NCI-H226 (cell line): ENCODE measurements around the gene CHTF18.
A peak's percentile ranks its signal among the peaks of the same experiment; 100 is the strongest.

Experiments used
- DNase-seq: peaks from one replicate; pipeline ENCODE4 v3.0.0-alpha.2; 2015

CHTF18 gene

DNA sequence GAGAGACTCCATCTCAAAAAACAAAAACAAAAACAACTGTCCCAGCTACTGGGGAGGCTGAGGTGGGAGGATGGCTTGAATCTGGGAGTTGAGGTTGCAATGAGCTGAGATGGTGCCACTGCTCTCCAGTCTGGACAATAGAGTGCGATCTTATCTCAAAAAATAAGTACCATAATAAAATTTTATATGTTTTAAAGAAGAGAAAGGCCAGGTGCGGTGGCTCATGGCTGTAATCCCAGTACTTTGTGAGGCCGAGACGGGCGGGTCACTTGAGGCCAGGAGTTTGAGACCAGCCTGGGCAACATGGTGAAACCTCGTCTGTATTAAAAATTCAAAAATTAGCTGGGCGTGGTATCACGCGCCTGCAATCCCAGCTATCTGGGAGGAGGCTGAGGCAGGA lies 11.6 kb upstream of the CHTF18 start:
- no peak for DNase-seq

DNA sequence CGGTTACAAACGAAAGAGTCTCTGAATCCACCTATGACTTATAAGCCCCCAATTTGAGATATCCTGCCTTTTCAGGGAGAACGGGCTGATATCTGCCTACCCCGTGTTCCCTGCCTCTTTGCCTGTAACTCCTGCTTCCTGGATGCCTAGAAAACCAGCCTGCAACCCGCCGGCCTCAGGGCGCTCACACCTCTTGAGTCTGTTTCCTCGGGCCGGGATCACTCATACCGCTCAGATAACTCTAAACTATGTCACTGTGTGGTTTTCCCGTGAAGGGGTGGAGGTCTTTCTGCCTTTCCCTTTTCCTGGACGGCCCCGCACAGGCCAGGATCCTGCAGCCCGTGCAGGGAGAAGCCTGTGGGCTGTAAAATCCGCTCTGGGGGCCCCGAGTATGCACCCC lies 10.6 kb upstream of the CHTF18 start:
- DNase-seq, result peak; percentile 58

DNA sequence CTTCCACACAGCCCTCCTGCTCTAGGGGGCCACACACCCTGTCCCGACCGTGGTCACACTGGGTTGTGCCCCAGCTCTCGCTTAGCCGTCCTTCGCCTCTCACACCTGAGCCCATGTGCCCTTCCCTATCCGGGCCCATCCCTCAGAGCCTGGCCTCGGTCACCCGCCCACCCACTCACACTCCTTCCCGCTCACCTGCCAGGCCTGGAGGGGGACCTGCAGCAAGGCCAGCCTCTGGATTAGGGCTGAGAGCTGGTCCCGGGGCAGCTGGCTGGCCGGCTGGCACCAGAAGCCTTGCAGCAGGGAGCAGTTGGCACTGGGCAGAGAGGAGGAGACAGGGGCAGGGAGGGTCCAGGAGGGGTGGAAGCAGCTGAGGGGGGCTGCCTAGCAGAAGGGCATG lies 10.0 kb upstream of the CHTF18 start:
- DNase-seq, result no peak

DNA sequence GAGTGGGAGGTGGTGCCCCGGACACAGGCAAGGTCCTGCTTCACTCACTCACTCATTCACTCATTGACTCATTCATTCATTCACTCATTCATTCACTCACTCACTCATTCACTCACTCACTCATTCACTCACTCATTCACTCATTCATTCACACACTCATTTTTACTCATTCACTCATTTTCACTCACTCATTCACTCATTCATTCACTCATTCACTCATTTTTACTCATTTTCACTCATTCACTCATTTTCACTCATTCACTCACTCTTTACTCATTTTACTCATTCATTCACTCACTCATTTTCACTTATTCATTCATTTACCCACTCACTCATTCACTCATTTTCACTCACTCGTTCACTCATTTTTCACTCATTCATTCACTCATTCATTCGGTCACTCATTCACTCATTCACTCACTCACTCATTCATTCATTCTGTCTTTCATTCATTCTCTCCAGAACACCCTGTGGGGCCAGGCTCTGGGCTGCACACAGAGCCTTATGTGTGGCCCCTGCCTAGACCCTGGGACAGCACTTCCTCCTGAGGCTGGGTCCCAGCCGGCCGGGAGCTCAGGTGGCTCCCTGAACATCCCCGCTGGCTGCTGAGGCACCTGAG lies 9.4 kb upstream of the CHTF18 start:
- no peak for DNase-seq

DNA sequence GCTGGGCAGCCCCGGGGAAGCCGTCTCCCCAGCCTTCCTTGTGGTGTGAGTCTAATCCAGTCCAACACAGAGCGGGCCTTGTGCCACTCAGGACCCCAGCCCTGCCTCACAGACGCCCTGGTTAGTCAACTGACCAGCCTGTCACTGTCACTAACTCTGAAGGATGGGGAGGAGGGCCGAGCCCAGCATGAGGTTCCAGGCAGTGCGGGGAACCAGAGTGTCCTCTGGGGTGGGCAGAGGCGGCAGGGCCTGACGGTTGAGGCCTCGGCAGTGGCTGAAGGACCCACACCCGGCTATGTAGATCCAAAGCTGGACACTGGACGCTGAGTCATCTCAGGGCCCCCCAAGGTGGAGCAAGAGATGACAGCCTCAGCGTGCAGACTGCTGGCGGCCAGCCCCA lies 8.9 kb upstream of the CHTF18 start:
- no peak for DNase-seq

DNA sequence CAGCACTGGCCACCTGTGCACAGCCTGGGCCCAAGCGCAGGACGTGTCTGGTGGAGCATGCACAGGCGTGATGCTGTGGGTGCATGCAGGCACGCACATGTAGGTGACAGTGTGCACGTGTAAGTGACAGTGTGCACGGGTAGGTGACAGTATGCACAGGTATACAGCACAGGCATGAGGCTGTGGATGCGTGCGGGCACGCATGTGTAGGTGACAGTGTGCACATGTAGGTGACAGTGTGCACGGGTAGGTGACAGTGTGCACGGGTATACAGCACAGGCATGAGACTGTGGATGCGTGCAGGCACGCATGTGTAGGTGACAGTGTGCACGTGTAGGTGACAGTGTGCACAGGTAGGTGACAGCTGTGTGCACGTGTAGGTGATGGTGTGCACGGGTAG lies 8.1 kb upstream of the CHTF18 start:
- DNase-seq, result no peak

DNA sequence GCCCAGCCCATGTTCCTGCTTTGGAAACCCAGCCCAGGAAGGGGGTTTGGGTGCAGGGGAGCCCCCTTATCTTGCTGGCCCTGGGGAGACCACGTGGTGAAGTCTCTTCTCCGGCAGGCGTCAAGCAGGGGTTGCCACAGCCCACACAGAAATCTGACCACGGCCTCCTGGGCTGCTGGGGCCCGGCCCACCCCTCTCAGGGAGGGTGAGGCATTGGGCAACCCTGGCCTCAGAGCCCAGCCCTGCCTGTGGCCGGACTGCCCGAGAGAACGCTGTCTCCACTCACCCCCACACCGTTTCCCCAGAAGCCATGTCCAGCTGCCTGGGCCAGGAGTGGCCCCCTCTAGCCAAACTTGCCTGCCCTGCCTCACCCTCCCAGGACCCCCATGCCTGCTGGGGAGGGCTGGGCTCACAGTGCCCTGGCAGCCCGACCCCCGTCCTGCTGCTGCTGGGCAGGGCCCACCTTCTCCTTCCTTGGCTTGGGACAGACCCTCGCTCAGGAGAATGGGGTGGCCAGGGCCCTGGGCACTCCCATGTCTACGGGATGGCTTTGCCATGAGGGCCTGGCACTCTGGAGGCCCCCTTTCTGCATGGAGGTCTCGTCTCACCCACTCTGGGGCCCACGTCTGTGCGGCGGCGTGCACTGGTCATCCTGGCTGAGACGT lies 6.9 kb upstream of the CHTF18 start:
- peak; percentile 48 for DNase-seq

DNA sequence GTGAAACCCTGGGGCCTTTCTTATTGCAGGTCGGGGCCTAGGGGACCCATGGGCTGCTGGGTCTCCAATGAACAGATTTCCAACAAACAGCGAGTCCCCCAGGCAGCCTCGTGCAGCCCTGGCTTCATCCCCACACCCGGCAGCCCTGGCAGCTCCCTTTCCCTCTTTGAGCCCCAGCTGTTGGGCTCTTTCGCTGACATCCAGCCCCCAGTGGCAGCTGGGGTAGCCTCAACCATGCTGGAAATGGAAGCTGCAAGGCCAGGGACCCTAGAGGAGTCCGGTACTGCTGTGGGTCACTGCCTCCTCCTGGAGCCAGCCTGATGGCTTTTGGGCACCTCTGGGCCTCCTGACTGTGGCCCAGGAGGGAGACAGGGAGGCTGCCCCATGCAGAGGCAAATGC lies 6.2 kb upstream of the CHTF18 start:
- DNase-seq, result no peak

DNA sequence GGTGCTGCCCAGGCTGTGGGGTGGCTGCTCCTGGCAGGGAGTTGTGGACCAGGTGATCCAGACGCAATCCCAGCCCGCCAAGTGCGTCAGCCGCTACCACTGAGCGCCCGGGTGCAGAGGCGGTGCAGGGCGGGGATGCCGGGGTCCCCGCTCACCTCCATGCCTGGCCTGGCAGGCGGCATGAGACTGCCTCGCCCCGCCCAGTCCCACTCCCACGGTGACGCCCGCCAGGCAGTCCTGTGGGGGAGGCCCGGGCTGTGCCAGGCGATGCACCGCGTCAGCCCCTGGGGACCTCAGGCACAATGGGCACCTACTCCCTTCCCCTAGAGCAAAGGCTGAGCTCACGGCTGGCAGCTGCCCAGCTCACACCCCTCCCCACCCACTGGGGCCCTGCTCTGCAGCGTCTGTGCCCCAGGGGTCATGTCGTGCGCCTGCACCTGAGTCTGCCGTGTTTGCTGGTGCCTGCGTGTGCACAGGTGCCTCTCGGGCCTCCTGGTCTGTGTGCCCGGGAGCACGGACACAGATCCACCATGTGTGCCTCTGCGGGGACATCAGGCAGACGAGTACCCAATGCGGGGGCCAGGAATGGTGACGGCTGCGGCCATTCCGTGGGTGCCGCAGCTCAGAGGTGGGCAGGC lies 5.5 kb upstream of the CHTF18 start:
- no peak for DNase-seq

DNA sequence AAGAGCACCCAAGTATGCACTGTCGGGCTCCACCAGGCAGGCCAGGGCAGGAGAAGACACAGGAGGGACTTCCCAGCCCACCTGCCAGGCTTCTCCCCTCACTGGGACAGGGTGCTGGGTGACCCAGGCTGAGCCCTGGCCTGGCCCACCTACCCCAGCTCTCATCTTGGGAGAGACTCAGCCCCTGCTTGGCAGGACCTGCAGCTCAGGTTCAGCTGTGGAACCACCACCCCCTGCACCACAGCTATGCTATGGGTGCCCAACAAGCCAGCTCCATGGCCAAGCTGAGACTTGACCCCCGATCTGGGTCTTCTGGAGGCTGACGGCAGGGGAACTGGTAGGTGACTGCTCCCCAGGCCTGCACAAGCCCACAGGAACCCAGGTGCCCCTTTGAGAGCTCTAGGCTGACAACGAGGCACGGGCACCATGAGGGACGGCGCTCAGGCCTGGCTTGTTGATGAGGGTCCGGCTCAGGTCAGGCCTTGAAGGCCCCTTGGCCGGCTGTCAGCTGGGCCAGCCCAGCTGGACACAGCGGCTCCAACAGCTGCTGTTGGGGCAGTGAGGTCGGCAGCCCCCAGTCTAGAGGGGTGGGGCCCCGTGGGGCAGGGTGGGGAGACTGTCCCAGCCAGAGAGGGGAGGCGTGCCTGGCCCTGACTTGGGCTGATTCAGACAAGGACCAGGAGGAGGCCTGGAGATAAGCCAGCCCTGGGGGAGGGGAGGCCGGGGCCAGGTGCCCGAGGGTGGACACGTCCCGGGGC lies 4.8 kb upstream of the CHTF18 start:
- no peak for DNase-seq

DNA sequence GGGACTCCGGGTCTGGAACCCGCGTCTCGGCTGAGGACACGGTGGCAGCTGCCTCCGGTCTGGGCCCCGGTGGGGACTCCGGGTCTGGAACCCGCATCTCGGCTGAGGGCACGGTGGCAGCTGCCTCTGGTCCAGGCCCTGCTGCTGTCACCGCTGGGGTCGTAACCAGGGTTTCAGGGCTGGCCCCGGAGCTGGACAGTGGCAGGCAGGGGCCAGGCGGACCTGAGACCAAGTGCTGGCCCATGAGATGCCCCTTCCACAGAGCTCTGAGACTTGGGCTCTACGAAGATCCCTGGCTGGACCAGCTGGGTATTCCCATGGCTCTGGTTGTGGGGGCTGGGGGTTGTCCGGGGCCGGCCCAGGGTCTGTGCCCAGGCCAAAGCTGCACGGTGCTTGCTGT lies 4.0 kb upstream of the CHTF18 start:
- no peak for DNase-seq

DNA sequence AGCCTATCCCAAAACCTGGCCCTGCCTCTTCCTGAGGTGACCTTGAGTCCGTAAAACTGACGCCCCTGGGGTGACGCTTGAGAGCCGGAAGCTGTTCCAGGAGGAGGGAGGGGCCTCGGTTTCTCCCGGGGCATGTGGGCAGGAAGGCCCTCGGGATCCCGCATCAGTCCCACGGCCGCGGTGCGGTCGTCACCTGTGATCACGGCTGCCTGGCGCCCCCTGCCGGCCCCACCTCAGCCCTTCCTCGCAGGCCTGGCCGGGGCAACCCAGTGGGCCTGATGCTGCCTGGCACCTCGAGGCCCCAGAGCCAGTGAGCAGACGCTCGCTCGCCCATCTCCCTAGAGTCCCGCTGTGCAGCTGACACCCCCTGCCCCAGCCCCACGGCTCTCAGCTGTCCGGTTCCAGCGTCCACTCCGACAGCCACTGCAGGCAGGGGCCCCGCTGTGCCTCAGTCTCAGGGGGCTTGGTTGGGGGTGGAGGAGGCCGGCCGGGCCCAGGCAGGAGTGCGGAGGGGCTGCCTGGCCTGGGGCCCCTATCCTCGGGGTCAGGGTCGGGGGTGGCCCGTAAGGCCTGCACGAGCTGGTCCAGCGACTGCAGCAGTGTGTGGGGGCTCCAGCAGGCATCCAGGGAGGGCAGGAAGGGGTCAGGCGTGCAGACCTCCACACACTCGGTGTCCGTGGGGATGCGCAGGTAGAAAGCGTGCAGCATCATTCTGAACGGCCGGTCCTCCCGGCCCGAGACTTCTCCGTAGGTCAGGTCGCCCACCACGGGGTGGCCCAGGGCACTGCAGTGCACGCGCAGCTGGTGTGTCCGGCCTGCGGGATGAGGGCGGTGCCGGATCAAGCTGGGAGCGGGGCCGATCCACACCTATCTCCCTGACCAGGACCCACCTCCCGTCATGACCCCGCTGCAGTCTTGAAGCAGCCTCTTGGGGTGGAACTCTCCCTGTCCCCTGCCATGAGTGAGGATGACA lies 2.6 kb upstream of the CHTF18 start:
- peak; percentile 50 for DNase-seq

DNA sequence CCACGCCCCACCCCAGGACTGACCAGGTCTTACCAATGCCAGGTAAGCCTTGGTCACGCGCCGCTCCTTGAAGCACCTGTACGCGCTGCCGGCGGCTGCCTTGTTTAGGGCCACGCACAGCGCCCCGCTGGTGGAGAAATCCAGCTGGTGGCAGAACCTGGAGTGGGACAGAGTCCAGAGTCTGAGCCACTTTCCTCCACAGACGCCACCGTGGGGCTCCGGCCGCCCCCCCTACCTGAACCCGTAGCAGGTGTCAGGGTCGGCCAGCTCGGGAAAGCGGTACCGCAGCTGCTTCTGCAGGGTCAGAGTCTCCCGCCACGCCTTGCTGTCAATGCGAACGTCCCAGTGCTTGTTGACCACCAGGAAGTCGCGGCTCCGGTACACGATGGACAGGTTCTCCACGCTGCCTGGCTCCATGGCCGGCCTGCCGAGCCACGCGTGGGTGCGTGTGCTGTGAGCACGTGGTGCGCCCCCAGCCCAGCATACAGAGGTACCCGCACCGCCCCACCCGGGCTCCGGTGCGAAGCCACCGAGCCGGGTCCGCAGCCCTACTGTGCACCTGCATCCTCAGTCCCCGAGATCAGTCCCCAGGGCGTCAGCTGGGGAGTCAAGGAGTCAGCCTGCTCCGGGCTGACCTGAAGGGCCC lies 976 bp upstream of the CHTF18 start:
- DNase-seq, result no peak

DNA sequence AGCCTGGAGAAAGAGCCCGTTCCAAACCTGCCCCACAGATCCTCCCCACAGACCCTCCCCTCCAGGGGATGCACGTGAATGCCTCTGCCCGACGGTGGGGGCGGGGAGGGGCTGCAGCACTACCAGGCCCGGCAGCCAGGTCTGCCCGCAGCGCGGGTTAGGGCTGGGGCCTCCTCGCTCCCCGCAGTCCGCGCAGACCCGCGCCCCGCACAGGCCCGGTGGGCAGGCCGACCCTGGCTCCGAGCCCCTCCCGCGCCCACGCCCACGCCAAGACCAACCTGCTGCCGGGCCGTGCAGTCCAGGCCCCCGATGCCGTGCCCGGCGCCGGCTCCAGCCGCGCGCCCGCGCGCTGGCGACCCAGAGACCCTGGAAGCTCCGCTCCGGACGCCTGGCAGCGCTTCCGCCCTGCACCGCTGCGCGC lies 432 bp upstream of the CHTF18 start, which contains the start of gene RPUSD1:
Gene RPUSD1, minus strand, starts transcription at position 404 of the 421 bp plus-strand sequence. CDS start 644 bp downstream, outside the sequence.
- no peak for DNase-seq

DNA sequence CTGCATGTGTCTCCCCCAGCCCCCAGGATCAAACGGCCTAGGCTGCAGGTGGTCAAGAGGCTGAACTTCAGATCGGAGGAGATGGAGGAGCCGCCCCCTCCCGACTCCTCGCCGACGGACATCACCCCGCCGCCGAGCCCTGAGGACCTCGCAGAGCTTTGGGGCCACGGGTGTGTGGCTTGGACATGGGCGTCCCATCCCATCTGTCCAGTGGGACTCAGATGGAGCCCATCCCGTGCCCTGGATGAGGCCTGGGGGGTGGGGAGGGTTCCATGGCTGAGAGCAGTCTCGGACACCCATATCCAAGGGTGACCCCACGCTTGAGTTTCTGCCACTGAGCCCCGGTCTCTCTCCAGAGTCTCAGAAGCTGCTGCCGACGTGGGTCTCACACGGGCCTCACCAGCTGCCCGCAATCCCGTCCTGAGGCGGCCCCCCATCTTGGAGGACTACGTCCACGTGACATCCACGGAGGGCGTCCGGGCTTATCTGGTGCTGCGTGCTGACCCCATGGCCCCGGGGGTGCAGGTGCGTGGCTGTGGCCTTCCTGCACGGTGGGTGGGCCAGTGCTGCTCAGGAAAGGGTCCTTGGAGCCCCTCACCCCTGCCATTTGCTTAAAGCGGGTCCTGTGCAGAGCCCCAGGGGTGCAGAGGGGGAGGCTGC lies 901 bp downstream of the CHTF18 start:
- DNase-seq, result no peak

DNA sequence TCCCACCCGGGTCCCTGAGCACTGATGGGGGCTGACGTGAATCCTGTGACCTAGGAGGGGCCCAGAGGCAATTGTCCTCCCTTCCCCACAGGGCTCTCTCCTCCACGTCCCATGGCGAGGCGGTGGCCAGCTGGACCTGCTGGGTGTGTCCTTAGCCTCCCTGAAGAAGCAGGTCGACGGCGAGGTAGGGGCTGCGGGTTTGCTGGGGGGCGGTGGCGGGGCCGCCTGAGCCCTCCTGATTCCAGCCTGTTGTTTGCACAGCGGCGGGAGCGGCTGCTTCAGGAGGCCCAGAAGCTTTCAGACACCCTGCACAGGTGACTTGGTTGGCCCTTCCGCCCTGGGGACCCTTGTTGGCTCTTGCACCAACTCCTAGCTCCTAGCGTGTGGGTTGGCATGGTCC lies 1.7 kb downstream of the CHTF18 start:
- no peak for DNase-seq

DNA sequence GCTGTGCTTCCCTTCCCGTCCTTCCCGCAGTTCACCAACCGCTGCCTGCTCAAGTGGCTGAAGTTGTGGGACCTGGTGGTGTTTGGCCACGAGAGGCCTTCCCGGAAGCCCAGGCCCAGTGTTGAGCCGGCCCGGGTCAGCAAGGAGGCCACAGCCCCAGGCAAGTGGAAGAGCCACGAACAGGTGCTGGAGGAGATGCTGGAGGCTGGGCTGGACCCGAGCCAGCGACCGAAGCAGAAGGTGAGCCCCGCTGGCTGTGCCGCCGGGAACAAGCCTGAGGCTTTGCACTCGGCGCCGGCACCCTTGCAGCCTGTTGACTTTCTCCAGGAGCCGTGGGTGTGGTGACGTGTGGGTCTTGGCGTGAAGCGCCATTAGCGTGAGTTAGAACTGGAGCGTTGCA lies 2.7 kb downstream of the CHTF18 start:
- DNase-seq, result no peak

DNA sequence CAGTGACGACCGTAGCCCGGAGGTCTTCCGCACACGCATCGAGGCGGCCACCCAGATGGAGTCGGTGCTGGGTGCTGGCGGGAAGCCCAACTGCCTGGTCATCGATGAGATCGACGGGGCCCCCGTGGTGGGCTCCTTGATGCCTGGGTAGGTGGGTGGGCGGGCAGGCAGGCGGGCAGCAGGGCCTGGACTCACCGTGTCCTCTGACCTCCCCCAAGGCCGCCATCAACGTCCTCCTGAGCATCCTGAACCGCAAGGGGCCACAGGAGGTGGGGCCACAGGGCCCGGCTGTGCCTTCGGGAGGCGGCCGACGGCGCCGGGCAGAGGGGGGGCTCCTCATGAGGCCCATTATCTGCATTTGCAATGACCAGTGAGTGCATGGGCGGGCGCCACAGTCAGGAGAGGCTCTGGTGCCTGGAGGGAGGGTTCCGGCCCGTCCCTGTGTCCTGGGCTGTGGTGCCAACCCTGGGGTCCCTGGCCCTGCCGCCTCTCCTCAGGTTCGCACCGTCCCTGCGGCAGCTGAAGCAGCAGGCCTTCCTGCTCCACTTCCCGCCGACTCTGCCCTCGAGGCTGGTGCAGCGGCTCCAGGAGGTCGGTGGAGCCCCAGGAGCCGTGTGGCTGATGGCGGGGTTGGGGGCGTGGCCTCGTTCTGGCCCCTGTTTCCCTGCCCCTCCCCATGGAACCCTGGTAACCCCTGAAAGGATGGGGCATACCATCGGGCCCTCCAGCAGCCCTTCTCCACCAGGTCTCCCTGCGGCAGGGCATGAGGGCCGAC lies 4.0 kb downstream of the CHTF18 start:
- DNase-seq, result no peak

DNA sequence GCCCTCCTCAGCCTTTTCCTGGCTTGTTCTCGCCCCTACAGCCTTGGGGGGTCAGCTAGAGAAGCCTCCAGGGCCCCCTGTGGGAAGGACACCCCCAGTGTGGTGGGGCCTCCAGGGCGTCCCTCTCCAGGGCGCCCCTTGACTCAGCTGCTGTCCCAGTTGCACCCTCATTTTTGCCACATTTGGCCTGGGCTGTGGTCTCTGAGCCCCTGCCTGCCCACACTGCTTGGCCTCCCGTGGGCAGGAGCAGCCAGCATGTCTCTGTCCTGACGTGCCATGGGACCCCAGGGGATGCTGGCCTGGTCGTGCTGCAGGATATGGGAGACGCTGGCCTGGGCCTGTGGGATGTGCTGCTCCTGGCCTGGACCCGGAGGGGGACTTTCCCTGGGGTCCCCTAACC lies 5.0 kb downstream of the CHTF18 start:
- no peak for DNase-seq

DNA sequence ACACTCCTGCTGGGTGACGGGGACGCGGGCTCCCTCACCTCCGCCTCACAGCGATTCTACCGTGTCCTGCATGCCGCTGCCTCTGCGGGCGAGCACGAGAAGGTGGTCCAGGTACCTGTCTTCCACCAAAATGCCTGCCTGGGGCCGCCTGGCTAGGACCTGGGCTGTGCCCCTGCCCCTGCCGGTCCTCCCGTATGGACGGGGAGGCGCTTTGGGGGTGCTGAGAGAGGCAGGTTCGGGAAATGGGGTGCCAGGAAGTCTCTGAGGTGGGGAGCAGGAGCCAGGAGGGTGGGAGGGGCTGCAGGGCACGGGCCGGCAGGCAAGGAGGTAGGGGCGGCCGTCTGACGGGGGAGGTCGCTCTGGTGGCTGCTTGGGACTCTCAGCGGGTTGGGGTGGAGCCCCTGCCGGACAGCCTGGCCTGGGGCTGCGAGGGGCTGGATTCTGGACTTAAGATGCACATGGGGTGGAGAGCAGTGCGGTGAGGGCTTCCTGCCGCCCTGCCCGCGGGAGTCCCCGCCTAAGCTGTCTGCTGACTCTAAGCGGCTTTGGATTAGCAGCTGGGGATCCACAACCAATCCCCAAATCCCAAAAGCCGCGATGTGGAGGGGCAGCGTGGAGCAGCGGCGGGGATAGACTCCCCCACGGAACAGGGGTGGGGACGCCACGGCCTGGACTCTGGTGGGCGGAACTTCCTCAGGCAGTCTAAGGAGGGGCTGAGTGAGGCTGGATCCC lies 5.8 kb downstream of the CHTF18 start:
- DNase-seq, result no peak
